ENCODE data around the gene ALKBH2. TPM values are rescaled to one million over a fixed set of nuclear protein-coding genes. Genes with fewer than 3 reads are reported as not detected.

ALKBH2 gene
- total RNA-seq, 1 donor from 2014 or later, result 10.8 TPM

DNA sequence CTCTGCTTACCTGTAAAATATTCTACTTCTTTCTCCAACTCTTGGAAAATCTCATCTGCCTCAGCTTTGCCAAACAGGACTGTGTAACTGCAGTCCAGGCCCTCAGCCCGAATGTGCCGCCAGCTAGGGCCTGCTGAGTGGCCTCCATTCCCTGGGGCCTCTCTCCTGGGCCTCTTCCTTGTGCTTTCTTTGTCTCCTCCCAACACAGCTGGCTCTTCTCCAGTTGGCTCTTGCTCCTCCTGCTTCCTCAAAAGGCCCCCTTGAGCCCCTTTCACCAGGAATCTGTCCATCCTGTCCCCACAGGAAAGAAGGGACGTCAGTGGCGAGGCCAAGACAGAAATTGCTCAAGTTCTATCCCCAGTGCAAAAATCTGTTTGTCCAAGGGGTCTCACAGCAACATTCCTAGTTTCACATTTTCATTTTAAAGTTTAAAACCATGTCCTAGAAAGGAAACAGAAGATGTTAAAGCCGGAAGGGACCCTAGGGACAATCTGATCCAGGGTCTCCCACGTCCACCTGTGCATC lies 713 bp downstream of the ALKBH2 start:
- DNase-seq (ENCODE audit: low read depth), result no peak
- peak overlapping the region; percentile 62 for H3K4me3 ChIP-seq (ENCODE audit: low read depth, low read length)
- TF ChIP-seq, protein P1, sequence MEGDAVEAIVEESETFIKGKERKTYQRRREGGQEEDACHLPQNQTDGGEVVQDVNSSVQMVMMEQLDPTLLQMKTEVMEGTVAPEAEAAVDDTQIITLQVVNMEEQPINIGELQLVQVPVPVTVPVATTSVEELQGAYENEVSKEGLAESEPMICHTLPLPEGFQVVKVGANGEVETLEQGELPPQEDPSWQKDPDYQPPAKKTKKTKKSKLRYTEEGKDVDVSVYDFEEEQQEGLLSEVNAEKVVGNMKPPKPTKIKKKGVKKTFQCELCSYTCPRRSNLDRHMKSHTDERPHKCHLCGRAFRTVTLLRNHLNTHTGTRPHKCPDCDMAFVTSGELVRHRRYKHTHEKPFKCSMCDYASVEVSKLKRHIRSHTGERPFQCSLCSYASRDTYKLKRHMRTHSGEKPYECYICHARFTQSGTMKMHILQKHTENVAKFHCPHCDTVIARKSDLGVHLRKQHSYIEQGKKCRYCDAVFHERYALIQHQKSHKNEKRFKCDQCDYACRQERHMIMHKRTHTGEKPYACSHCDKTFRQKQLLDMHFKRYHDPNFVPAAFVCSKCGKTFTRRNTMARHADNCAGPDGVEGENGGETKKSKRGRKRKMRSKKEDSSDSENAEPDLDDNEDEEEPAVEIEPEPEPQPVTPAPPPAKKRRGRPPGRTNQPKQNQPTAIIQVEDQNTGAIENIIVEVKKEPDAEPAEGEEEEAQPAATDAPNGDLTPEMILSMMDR (conservative IDR thresholded peaks at IDR 0.05; ENCODE audit: low read depth, low read length), result no peak

DNA sequence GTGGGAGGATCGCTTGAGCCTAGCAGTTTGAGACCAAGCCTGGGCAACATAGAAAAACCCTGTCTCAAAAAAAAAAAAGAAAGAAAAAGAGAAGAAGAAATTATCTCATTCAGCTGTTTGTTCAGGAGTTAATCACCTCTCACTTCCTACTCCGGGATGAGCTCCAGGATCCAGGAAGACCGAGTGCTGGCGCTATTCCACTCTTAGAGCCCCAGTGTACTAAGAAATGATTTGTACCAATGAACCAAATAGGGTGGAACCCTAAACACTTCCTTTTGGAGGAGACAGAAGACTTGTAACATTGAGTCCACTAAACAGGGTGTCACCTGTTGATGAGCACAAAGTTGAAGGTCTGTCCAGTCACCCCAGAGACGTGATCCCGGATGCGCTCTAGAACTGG lies 3.6 kb downstream of the ALKBH2 start:
- no peak for DNase-seq (ENCODE audit: low read depth)
- H3K4me3 ChIP-seq (ENCODE audit: low read depth, low read length), result no peak overlapping the region
- TF ChIP-seq, protein P1 (conservative IDR thresholded peaks at IDR 0.05; ENCODE audit: low read depth, low read length), result no peak

DNA sequence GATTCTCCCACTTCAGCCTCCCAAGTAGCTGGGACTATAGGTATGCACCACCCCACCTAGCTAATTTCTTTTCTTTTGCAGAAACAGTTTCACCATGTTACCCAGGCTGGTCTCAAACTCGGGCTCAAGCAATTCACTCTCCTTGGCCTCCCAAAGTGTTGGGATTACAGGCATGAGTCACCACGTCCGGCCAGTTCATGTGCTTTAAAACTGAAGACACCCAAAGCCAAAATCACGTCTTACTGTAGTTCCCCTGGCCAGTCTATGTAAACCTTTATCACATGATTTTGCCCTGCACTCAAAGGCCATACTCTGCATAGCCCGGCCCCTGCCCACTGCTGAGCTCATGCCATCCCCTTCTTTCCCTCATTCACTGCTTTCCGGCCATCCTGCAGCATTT lies 4.5 kb downstream of the ALKBH2 start:
- TF ChIP-seq, protein P1 (conservative IDR thresholded peaks at IDR 0.05; ENCODE audit: low read depth, low read length), result no peak
- no peak for DNase-seq (ENCODE audit: low read depth)

DNA sequence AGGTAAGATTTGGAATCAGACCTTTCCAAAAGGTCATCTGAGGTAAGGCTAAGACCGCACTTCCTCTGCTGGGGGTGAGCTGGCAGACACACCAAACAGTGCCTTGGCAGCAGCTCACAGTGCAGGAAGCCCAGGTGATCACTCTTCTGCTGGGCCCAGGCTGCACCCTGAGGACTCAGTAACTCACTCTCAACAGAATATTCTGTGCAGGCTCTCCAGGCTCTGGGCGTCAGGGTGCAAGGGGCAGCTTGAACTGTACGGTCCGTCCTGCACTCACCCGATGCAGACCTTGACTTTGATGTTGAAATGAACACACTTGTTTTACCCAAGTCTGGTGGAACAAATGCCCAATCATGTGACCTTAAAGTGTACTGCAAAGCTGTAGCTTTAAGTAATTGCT lies 6.0 kb downstream of the ALKBH2 start:
- TF ChIP-seq, protein P1 (conservative IDR thresholded peaks at IDR 0.05; ENCODE audit: low read depth, low read length), result no peak
- no peak for DNase-seq (ENCODE audit: low read depth)
- H3K4me3 ChIP-seq (ENCODE audit: low read depth, low read length), result no peak overlapping the region

More for the DNA sequence above, 4.5 kb downstream of the ALKBH2 start:
- H3K4me3 ChIP-seq (ENCODE audit: low read depth, low read length), result no peak overlapping the region

DNA sequence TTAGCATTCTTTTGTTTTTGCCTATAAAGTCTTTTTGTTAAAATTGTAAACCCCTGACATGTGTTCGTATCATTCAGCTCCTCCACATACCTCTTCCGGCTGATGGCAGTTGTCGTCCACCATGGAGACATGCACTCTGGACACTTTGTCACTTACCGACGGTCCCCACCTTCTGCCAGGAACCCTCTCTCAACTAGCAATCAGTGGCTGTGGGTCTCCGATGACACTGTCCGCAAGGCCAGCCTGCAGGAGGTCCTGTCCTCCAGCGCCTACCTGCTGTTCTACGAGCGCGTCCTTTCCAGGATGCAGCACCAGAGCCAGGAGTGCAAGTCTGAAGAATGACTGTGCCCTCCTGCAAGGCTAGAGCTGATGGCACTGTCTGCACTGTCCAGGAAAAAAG lies 7.7 kb downstream of the ALKBH2 start:
- TF ChIP-seq, protein P1 (conservative IDR thresholded peaks at IDR 0.05; ENCODE audit: low read depth, low read length), result no peak
- no peak for DNase-seq (ENCODE audit: low read depth)
- H3K4me3 ChIP-seq (ENCODE audit: low read depth, low read length), result no peak overlapping the region

DNA sequence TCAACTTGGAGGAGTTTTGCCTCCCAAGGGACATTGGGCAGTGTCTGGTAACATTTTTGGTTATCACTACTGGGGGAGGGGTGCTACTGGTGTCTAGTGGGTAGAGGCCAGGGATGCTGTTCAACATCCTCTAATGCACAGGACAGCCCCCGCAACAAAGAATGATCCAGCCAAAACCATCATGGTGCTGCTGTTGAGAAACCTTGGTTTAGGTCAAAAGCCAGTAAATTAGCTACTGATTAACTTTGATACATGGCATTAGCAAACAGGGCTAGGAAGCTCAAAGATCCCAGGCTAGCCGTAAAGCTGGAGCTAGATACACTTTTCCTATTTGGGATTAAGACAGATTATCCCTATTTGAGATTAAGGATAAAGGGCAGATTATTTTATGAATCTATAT lies 8.8 kb downstream of the ALKBH2 start:
- TF ChIP-seq, protein P1 (conservative IDR thresholded peaks at IDR 0.05; ENCODE audit: low read depth, low read length), result no peak
- DNase-seq (ENCODE audit: low read depth), result no peak

DNA sequence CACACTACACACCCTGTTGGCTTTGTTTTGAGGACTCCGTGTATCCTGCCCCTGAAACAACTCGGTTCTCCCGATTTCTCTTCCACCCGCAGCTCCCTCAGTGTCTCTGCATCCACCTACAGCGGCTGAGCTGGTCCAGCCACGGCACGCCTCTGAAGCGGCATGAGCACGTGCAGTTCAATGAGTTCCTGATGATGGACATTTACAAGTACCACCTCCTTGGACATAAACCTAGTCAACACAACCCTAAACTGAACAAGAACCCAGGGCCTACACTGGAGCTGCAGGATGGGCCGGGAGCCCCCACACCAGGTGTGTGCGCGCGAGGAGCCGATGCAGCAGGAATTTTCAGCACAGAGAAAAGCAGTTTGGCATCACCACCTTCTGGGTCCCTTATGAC lies 10.5 kb downstream of the ALKBH2 start:
- TF ChIP-seq, protein P1 (conservative IDR thresholded peaks at IDR 0.05; ENCODE audit: low read depth, low read length), result no peak
- no peak overlapping the region for H3K4me3 ChIP-seq (ENCODE audit: low read depth, low read length)
- no peak for DNase-seq (ENCODE audit: low read depth)

More for the DNA sequence above, 8.8 kb downstream of the ALKBH2 start:
- no peak overlapping the region for H3K4me3 ChIP-seq (ENCODE audit: low read depth, low read length)
